HG02884 (cell line): ENCODE results near the gene MZF1.
"Not testable (repeated sequence)": the region's sequence is repeated elsewhere in the genome, so short reads cannot be mapped to it uniquely, and the experiment has no call there.

Experiments
- ATAC-seq: cut with Tn5 transposase; IDR thresholded peaks from one replicate; pipeline ENCODE4 v1.9.1; 2021; ENCODE audit warnings: mild to moderate bottlenecking, moderate library complexity; ENCODE audit not compliant: unreplicated experiment

MZF1 gene

GRCh38 chr19:58572818-58573657 lies at the start of gene MZF1:
TSS of gene MZF1 (minus strand) at chr19:58573335. CDS start at chr19:58571389, 1,946 bp downstream.
- ATAC-seq: peak; percentile 46

GRCh38 chr19:58607213-58607612 lies 34.1 kb upstream of the MZF1 start:
- not testable (repeated sequence) for ATAC-seq

DNA sequence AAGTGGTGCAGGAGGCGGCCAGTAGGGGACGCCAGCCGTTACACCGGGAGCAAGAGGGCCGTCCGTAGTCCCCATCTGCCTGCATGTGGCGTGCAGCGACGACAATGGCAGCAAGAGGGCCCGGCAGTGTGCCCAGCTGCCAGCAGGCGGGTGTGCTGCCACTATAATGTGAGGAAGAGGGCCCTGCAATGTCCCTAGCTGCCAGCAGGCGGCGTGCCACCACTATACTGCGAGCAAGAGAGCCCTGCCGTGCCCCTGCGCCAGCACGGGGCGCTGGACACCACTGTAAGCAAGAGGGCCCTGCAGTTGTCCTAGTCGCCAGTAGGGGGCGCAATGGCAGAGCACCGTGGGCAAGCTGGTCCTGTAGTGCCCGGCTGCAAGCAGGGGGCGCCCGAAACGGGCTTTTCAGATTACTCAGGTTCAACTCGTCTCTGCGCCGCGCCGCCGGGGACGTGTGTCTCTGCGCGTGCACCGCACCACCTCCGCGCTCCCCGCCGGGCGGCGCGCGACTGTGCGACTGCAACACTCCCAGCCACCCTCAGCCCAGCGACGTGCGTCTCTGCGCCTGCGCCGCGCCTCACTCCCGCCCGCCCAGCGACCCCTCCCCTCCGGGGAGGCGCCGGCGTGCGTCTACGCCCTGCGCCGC lies 33.2 kb upstream of the MZF1 start:
- ATAC-seq: not testable (repeated sequence)

DNA sequence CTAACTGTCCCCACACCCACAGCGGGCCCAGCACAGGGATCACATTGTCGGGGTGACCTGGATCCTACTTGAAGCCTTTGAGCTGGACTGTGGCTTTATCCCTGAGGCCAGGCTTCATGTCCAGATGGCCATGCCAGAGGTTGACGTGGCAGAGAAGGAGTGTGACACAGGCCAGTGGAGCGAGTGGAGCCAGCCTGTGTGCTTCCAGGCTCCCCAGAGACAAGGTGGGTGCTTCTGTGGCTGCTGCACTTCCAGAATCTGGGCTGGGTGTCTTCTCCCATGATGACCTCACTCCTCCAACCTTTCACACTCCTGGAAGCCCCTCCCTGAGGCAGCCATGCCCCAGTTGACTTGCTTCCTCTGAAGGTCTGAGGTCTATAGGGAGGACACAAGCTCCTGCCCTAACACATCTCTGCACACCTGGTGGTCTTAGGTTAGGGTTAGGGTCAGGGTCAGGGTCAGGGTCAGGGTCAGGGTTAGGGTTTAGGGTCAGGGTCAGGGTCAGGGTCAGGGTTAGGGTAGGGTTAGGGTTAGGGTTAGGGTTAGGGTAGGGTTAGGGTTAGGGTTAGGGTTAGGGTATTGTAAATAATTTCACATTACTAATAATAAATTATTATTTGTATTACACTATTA lies 13.1 kb upstream of the MZF1 start:
- no peak for ATAC-seq

- ATAC-seq: no peak
These were observed 12.5 kb upstream of the MZF1 start for GRCh38 chr19:58585442-58586132.

GRCh38 chr19:58584498-58585441 lies 11.6 kb upstream of the MZF1 start:
- no peak for ATAC-seq

DNA sequence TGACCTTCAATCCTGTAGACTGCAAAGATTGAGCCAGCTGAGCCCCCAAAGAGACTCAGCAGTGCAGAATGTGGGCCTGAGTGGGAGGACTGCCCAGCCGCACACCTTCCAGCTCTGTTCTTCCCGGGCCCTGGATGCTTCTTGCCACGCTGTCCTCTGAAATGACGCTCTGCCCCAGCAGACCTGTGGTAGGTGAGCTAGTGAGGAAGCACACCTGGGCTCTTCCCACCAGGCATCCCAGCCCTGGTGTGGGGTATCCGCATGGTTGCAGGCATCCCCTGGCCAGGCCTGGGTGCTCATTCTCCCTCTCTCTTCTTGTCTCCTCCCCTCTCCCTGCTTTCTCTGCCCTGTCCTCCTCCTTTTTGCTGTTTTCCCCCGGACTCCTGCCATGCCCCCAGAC lies 9.8 kb upstream of the MZF1 start:
- ATAC-seq: no peak

DNA sequence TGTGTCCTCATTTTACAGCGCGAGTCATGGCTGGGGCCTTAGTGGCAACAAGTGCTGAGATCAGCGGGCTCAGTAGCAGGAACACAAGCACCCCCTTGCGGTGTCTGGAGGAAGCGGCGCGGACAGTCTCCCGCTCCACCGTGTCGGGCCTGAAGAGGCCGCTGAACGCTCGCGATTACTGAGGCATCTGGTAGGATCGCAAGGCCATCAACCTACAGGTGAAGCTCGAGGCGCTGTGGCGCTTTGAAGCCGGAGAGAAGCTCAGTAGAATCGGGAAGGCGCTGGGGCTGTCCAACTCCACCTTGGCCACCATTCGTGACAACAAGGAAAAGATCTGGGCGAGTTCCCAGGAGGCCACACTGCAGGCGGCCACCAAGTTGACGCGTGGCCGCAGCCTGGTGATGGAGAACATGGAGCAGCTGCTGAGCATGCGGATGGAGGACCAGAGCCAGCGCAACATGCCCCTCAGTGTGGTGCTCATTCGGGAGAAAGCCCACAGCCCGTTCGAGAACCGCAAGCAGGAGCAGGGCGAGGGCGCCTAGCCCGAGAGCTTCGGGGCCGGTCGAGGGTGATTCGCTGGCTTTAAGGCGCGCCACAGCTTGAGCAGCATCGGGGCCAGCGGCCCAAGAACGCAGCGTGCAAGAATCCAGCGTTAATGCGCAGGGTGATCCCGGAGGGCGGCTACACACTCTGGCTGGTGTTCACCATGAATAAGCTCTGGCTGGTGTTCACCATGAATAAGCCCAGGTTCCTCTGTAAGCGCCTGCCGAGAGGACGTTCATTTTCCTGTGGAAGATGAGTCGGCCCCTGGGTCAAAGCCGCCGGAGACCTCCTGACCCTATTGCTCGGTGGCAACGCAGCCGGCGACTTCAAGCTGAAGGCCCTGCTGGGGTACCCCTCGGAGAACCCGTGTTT lies 8.3 kb upstream of the MZF1 start:
- peak; percentile 54 for ATAC-seq

DNA sequence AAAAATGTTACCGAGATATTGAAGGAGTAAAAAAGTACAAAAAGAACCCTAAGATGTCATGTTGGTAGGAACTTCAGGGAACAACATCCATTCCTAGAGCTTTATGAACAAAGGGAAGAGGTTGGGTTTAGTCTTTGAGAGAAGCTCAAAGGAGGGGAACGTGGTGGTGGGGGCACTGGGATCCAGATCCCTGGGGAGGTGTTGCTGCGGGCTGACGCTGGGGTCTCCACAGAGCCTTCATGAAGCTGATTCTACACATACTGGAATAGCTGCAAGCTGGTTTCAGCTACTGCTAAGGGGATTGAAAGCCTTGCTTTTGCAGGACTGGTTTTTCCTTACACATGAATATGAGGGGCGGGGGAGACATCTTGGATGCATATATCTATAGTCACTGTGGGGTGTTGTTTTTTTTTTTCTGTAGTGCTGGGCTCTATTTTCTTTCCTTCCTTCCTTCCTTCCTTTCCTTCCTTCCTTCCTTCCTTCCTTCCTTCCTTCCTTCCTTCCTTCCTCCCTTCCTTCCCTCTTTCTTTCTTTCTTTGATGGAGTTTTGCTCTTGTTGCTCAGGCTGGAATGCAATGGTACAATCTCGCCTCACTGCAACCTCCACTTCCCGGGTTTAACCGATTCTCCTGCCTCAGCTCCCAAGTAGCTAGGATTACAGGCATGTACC lies 6.5 kb upstream of the MZF1 start:
- ATAC-seq: no peak

- ATAC-seq: no peak
These were observed 5.1 kb upstream of the MZF1 start for GRCh38 chr19:58578012-58578925.

DNA sequence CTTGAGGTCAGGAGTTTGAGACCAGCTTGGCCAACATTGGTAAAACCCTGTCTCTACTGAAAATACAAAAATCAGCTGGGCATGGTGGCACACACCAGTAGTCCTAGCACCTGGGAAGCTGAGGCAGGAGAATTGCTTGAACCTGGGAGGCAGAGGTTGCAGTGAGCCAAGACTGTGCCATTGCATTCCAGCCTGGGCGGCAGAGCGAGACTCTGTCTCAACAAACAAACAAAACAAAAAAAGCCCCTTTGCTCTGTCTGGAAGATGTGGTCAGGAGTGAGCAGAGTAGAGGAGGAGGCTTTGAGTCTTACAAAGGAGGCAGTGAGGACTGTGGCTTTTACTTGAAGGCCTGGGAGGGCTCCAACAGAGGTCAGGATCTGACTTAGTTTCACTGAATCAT lies 4.4 kb upstream of the MZF1 start:
- ATAC-seq: not testable (repeated sequence)

DNA sequence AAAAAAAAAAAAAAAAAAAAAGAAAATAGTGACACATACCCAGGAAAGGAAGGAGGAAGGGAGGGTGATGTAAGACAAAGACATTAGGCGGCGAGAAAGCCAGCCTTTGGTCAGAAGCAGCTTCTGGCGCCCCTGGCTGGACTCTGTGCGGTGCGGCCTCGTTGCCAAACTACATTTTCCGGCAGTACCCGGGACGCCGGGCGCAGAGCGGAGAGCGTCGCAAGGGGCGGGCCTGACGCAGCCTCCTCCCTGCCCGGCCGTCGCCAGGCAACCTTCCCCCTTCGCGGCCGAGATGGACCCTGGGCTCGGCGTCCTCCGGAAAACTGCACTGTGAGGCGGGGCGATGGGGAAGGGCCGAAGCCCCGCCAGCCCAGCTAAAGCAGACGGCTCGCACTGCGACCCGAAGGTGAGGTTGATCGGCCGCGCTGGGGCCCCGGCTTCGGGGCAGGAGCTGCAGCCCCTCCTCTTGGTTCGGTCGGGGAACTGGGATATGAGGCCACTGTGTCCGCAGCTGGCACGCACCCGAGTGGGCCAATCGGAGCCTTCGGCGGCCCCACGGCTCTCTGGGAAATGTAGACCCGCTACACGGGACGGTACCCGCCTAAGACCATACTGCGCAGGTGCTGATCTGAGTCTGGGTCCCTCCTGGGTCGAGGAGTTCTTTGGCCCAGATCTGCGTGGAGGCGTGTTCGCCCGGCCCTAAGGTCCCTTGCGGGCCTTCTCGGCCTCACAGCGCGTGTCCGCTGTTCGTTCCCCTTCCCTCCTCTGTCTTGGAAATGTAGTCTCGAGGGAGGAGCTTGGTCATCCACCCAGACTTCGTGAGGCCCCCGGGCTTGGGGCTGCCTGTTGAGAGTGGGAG lies 2.3 kb upstream of the MZF1 start:
- peak; percentile 37 for ATAC-seq

- ATAC-seq: no peak
These were observed 576 bp upstream of the MZF1 start for GRCh38 chr19:58573658-58574164.

DNA sequence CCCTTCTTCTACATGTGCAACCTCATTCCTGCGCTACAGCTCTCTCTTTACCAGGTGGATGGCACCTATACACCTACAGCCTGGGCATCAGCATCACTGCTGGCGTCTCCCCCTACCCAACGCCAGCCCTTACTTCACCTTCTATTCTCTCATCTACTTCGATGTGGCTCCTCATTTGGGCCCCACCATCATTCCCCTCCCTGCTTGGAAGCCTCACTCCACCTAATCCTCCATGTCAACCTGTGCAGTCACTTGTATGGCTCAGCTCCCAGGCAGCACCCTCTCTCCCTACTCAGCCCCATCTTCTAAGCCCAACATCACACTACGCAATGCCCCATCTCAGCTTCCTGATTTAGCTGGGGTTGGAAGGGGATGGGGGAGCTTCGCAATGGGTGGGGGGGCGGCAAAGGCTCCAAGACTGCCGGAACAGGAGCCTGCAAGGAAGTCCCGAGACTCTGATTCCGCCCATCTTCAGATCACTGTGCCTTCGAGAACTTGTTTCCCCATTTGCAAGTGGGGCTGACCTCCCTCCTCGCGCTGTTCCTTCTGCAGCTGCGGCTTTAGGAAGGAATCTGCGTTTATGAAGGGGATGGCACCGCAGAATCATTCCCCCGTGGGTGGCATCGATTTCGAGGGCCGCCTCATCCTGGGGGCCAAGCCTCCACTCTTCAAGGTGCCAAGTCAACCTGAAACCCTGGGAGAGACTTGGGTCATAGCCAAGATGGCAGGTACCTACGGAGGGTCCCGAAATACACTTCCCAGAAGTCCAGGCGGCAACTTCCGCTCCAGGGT lies 913 bp downstream of the MZF1 start:
- no peak for ATAC-seq

DNA sequence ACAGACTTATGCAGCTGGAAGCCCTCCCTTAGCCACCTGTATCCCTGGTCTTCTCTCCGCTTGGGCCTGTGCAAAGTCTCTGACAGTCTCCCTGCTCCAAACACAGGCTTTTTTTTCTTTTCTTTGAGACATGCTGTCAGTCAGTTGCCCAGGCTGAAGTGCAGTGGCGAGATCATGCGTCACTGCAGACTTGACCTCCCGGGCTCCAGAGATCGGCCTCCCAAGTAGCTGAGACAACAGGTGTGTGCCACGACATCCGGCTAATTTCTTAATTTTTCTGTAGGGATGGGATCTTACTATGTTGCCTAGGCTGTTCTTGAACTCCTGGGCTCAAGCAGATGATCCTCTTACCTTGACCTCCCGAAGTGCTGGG lies 1.6 kb downstream of the MZF1 start:
- ATAC-seq: no peak
